Effector CD8-positive, alpha-beta T cell (primary cell): ENCODE measurements around the gene MAGEB3.
"Not testable (repeated sequence)": the region's sequence is repeated elsewhere in the genome, so short reads cannot be mapped to it uniquely, and the experiment has no call there.

Experiments
- DNase-seq: peaks from one replicate; lab custom pipeline; 2025; lab: John Stamatoyannopoulos, UW
- total RNA-seq, 4 experiments: gene quantifications; one replicate each; lab custom pipeline; 2026; lab: John Stamatoyannopoulos, UW

The MAGEB3 gene
- total RNA-seq: 0 to 0.18 (median 0) reads per million in 4 experiments

GRCh38 chrX:30230395-30230794 is at the start of gene MAGEB3:
Gene MAGEB3, plus strand, starts transcription at chrX:30230657. Its CDS starts 5,268 bp downstream, at chrX:30235925.
- no peak for DNase-seq

GRCh38 chrX:30181353-30181752 is 49.1 kb upstream of the MAGEB3 start:
- no peak for DNase-seq

GRCh38 chrX:30183554-30183953 is 46.9 kb upstream of the MAGEB3 start:
- no peak for DNase-seq

- no peak for DNase-seq
Observed at GRCh38 chrX:30190426-30190825, 40.0 kb upstream of the MAGEB3 start.

- DNase-seq: not testable (repeated sequence)
Observed at GRCh38 chrX:30193910-30194309, 36.5 kb upstream of the MAGEB3 start.

GRCh38 chrX:30196322-30196721 is 34.1 kb upstream of the MAGEB3 start:
- DNase-seq: no peak

- DNase-seq: no peak
Observed at GRCh38 chrX:30212172-30212571, 18.3 kb upstream of the MAGEB3 start.

GRCh38 chrX:30215357-30215843 is 15.1 kb upstream of the MAGEB3 start, which contains the start of gene MAGEB2:
Gene MAGEB2, plus strand, starts transcription at chrX:30215563. Its CDS starts 3,018 bp downstream, at chrX:30218581.
- no peak for DNase-seq

GRCh38 chrX:30217465-30217864 is 13.0 kb upstream of the MAGEB3 start:
- no peak for DNase-seq

- no peak for DNase-seq
Observed at GRCh38 chrX:30219372-30219771, 11.1 kb upstream of the MAGEB3 start.

- no peak for DNase-seq
Observed at GRCh38 chrX:30220661-30221060, 9.8 kb upstream of the MAGEB3 start.

- DNase-seq: no peak
Observed at GRCh38 chrX:30224536-30224935, 5.9 kb upstream of the MAGEB3 start.

- DNase-seq: no peak
Observed at GRCh38 chrX:30228526-30228925, 1.9 kb upstream of the MAGEB3 start.

- DNase-seq: no peak
Observed at GRCh38 chrX:30241724-30242415, 11.4 kb downstream of the MAGEB3 start, which contains the start of gene MAGEB4. Gene MAGEB4, plus strand, starts transcription at chrX:30242000. Its CDS starts 136 bp downstream, at chrX:30242136.

GRCh38 chrX:30246769-30247489 is 16.5 kb downstream of the MAGEB3 start, which contains the start of gene MAGEB1:
Gene MAGEB1, plus strand, starts transcription at chrX:30247146. Its CDS starts 3,348 bp downstream, at chrX:30250494.
- DNase-seq: no peak

- DNase-seq: no peak
Observed at GRCh38 chrX:30248854-30249253, 18.4 kb downstream of the MAGEB3 start.

GRCh38 chrX:30253257-30253656 is 22.8 kb downstream of the MAGEB3 start:
- no peak for DNase-seq

- no peak for DNase-seq
Observed at GRCh38 chrX:30259927-30260326, 29.5 kb downstream of the MAGEB3 start.

GRCh38 chrX:30261012-30261411 is 30.6 kb downstream of the MAGEB3 start:
- no peak for DNase-seq

- no peak for DNase-seq
Observed at GRCh38 chrX:30262763-30263162, 32.3 kb downstream of the MAGEB3 start.

- no peak for DNase-seq
Observed at GRCh38 chrX:30270639-30271038, 40.2 kb downstream of the MAGEB3 start.

GRCh38 chrX:30275498-30275897 is 45.0 kb downstream of the MAGEB3 start:
- DNase-seq: no peak

GRCh38 chrX:30278365-30278764 is 47.9 kb downstream of the MAGEB3 start:
- no peak for DNase-seq
